ENCODE results near the gene GSS.

GRCh38 chr20:34997774-34998173, 42.2 kb upstream of the GSS start:
- TF ChIP-seq, protein P1, sequence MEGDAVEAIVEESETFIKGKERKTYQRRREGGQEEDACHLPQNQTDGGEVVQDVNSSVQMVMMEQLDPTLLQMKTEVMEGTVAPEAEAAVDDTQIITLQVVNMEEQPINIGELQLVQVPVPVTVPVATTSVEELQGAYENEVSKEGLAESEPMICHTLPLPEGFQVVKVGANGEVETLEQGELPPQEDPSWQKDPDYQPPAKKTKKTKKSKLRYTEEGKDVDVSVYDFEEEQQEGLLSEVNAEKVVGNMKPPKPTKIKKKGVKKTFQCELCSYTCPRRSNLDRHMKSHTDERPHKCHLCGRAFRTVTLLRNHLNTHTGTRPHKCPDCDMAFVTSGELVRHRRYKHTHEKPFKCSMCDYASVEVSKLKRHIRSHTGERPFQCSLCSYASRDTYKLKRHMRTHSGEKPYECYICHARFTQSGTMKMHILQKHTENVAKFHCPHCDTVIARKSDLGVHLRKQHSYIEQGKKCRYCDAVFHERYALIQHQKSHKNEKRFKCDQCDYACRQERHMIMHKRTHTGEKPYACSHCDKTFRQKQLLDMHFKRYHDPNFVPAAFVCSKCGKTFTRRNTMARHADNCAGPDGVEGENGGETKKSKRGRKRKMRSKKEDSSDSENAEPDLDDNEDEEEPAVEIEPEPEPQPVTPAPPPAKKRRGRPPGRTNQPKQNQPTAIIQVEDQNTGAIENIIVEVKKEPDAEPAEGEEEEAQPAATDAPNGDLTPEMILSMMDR (conservative IDR thresholded peaks at IDR 0.05), result no peak
- TF ChIP-seq EZH2 (IDR thresholded peaks at IDR 0.05; ENCODE audit: low read depth), result no peak
